Left lung (tissue), 10 donors: ENCODE measurements around the gene VSTM2L. TPM values are rescaled to one million over a fixed set of nuclear protein-coding genes. Genes with fewer than 3 reads are reported as not detected.

ENCODE experiments used
- ATAC-seq: fragments of 200-7000 bp; cut with Tn5 transposase; one replicate; pipeline ENCODE4 v1.9.1; 2020; ENCODE audit warnings: moderate library complexity
- DNase-seq, 4 donors: peaks; one replicate each; pipeline ENCODE4 v3.0.0-alpha.2; 2013 to 2020
- H3K27ac ChIP-seq, 2 donors: fragments of 200-600 bp; sonication (generic) in 1 of 2; one replicate each; pipeline versions ENCODE4 v1.5.0 to v1.8.0; 2020 to 2021
- H3K27me3 ChIP-seq, 2 donors: fragments of 200-600 bp; sonication (generic) in 1 of 2; one replicate each; pipeline versions ENCODE4 v1.5.0 to v1.8.0; 2020 to 2021
- H3K36me3 ChIP-seq, 2 donors: fragments of 200-600 bp; sonication (generic) in 1 of 2; one replicate each; pipeline versions ENCODE4 v1.5.0 to v1.8.0; 2020 to 2021
- H3K4me1 ChIP-seq, 2 donors: fragments of 200-600 bp; one replicate each; pipeline ENCODE4 v1.8.0; 2021
- H3K4me3 ChIP-seq, 2 donors: fragments of 200-600 bp; sonication (generic) in 1 of 2; one replicate each; pipeline versions ENCODE4 v1.5.0 to v1.8.0; 2020 to 2021; ENCODE audit warnings: mild to moderate bottlenecking in 1 of 2
- H3K9me3 ChIP-seq, 2 donors: fragments of 200-600 bp; sonication (generic) in 1 of 2; one replicate each; pipeline versions ENCODE4 v1.5.0 to v1.8.0; 2020 to 2021
- CTCF ChIP-seq, 2 donors: fragments of 200-600 bp; sonication (generic) in 1 of 2; IDR thresholded peaks; one replicate each; pipeline versions ENCODE4 v1.5.0 to v1.8.0; 2021; ENCODE audit warnings: antibody characterized with exemption in 2 of 2
- intact Hi-C, 2 donors: fragments of 100-400 bp; cut with DNase I; formaldehyde crosslinking; loops; one replicate each; pipeline versions ENCODE4 v1.11.2 to v1.14.2; 2022
- polyA plus RNA-seq, 6 donors: library from polyadenylated mRNA; unstranded; fragments of 120-200 nt; gene quantifications; one replicate each; pipeline ENCODE4 v1.2.1, GENCODE V29; 2013; ENCODE audit not compliant: insufficient read length in 6 of 6
- total RNA-seq, 2 donors: library from RNA; stranded (reverse); fragmentation: NEBNext Ultra II Directional; extraction: Animal tissue kit (Norgen Biotek cat#: 25700); gene quantifications; one replicate each; pipeline ENCODE4 v1.2.1, GENCODE V29; 2021
- donor health status: DM: no; HTN: yes; CAD: no.
- donor health status: DM: no; HTN: no; CAD: no.

Gene VSTM2L
- total and polyA plus RNA-seq, 8 donors: 2.7 to 31.9 (median 7.2) TPM

- intact Hi-C loops: no loop called here
- Histone ChIP-seq H3K27me3 (peaks cover 0 to 23% of the 10 kb centered on the region in 2 donors), H3K4me3 (no peak overlapping the region), H3K36me3 (no peaks in the 10 kb centered on the region), H3K9me3 (no peaks in the 10 kb centered on the region), H3K27ac (no peak overlapping the region), H3K4me1 (no peaks in the 10 kb centered on the region)
- no peak for ATAC-seq
- DNase-seq: no peak
- no peak for TF ChIP-seq CTCF (IDR thresholded peaks at IDR 0.05)
These were observed 31.9 kb downstream of the VSTM2L start for GRCh38 chr20:37934634-37935375.

GRCh38 chr20:37935435-37935834 is 32.5 kb downstream of the VSTM2L start:
- H3K36me3 ChIP-seq: no peaks in the 10 kb centered on the region
- no peak for DNase-seq
- H3K9me3 ChIP-seq: no peaks in the 10 kb centered on the region
- peaks cover 0 to 23% of the 10 kb centered on the region in 2 donors for H3K27me3 ChIP-seq
- intact Hi-C loops: no loop called here
- TF ChIP-seq CTCF (IDR thresholded peaks at IDR 0.05): no peak
- H3K4me1 ChIP-seq: no peaks in the 10 kb centered on the region
- H3K4me3 ChIP-seq: no peak overlapping the region
- no peak for ATAC-seq
- no peak overlapping the region for H3K27ac ChIP-seq

- no peak for DNase-seq
- Histone ChIP-seq H3K27me3 (peaks cover 0 to 17% of the 10 kb centered on the region in 2 donors), H3K36me3 (no peaks in the 10 kb centered on the region), H3K9me3 (no peaks in the 10 kb centered on the region), H3K27ac (no peak overlapping the region), H3K4me1 (no peaks in the 10 kb centered on the region), H3K4me3 (no peak overlapping the region)
- TF ChIP-seq CTCF (IDR thresholded peaks at IDR 0.05): no peak
- intact Hi-C loops: no loop called here
- no peak for ATAC-seq
These were observed 33.1 kb downstream of the VSTM2L start for GRCh38 chr20:37936041-37936440.

GRCh38 chr20:37936451-37936850 is 33.5 kb downstream of the VSTM2L start:
- DNase-seq (no peak), ATAC-seq (no peak)
- intact Hi-C loops: no loop called here

GRCh38 chr20:37937686-37938085 is 34.8 kb downstream of the VSTM2L start:
- no peak for TF ChIP-seq CTCF (IDR thresholded peaks at IDR 0.05)
- ATAC-seq (no peak), DNase-seq (no peak)
- Histone ChIP-seq H3K4me3 (no peak overlapping the region), H3K4me1 (no peaks in the 10 kb centered on the region), H3K36me3 (no peaks in the 10 kb centered on the region), H3K9me3 (peaks cover 0 to 3% of the 10 kb centered on the region in 2 donors), H3K27me3 (peaks cover 0 to 5% of the 10 kb centered on the region in 2 donors), H3K27ac (no peak overlapping the region)
- intact Hi-C loops: no loop called here

More at GRCh38 chr20:37936451-37936850, 33.5 kb downstream of the VSTM2L start:
- Histone ChIP-seq H3K4me1 (no peaks in the 10 kb centered on the region), H3K27me3 (peaks cover 0 to 13% of the 10 kb centered on the region in 2 donors), H3K36me3 (no peaks in the 10 kb centered on the region), H3K9me3 (no peaks in the 10 kb centered on the region), H3K27ac (no peak overlapping the region), H3K4me3 (no peak overlapping the region)
- TF ChIP-seq CTCF (IDR thresholded peaks at IDR 0.05): no peak
